ENCODE data around the gene IQCN. TPM values are rescaled to one million over a fixed set of nuclear protein-coding genes. Genes with fewer than 3 reads are reported as not detected.

Gene IQCN
- total and polyA plus RNA-seq, 2 of the 4 experiments (the other 2 are of a cell fraction): 0.18 to 0.67 TPM

- in situ Hi-C loops (cut with MboI; ENCODE audit: low sequenced_read_pairs) (no loop called here), dilution Hi-C loops (cut with HindIII; ENCODE audit: low sequenced_read_pairs, unreplicated experiment) (no loop called here), intact Hi-C loops (cut with micrococcal nuclease) (no loop called here)
- TF ChIP-seq RCOR1 (IDR thresholded peaks at IDR 0.05; ENCODE audit: insufficient replicate concordance, low read length): no peak
- TF ChIP-seq MAFK (IDR thresholded peaks at IDR 0.05; ENCODE audit: low read depth, low read length): no peak
- TF ChIP-seq RAD21 (IDR thresholded peaks at IDR 0.05; ENCODE audit: low read length): no peak
- no peak for TF ChIP-seq CTCF (conservative IDR thresholded peaks at IDR 0.05; ENCODE audit: low read depth, low read length)
- no peak for TF ChIP-seq CEBPB (IDR thresholded peaks at IDR 0.05; ENCODE audit: low read depth, low read length)
- TF ChIP-seq ELK1 (IDR thresholded peaks at IDR 0.05; ENCODE audit: borderline replicate concordance, low read depth, low read length): no peak
- no peak for TF ChIP-seq POLR2A (IDR thresholded peaks at IDR 0.05; ENCODE audit: low read depth, low read length)
- TF ChIP-seq MXI1 (IDR thresholded peaks at IDR 0.05; ENCODE audit: borderline replicate concordance, low read depth, low read length): no peak
- no peak for TF ChIP-seq MAZ (IDR thresholded peaks at IDR 0.05; ENCODE audit: borderline replicate concordance, low read depth, low read length)
- no peak for TF ChIP-seq CHD1 (IDR thresholded peaks at IDR 0.05; ENCODE audit: low read depth, low read length)
- TF ChIP-seq SMC3 (IDR thresholded peaks at IDR 0.05; ENCODE audit: low read depth, low read length): no peak
- TF ChIP-seq BHLHE40 (IDR thresholded peaks at IDR 0.05; ENCODE audit: low read depth, low read length): no peak
- TF ChIP-seq, protein P1, sequence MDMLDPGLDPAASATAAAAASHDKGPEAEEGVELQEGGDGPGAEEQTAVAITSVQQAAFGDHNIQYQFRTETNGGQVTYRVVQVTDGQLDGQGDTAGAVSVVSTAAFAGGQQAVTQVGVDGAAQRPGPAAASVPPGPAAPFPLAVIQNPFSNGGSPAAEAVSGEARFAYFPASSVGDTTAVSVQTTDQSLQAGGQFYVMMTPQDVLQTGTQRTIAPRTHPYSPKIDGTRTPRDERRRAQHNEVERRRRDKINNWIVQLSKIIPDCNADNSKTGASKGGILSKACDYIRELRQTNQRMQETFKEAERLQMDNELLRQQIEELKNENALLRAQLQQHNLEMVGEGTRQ (IDR thresholded peaks at IDR 0.05; ENCODE audit: low read depth, low read length): no peak
- no peak for TF ChIP-seq NFE2L2 (IDR thresholded peaks at IDR 0.05; ENCODE audit: low read depth, low read length)
- TF ChIP-seq RFX5 (IDR thresholded peaks at IDR 0.05; ENCODE audit: low read depth, low read length): no peak
- no peak for TF ChIP-seq FOS (IDR thresholded peaks at IDR 0.05; ENCODE audit: low read depth, low read length)
- H2BK15ac ChIP-seq (ENCODE audit: low read depth, low read length): no peak overlapping the region
- no peak overlapping the region for H3K23ac ChIP-seq (ENCODE audit: low read depth, low read length)
- no peaks in the 10 kb centered on the region for H3K79me1 ChIP-seq (ENCODE audit: low read depth in 1 of 2, low read length in 2 of 2)
- DNase-seq: no peak
- H2AK5ac ChIP-seq (ENCODE audit: low read depth, low read length): no peak overlapping the region
- no peak overlapping the region for H3K18ac ChIP-seq (ENCODE audit: low read depth, low read length)
- H3K27ac ChIP-seq (ENCODE audit: insufficient read depth, low read length): no peak overlapping the region
- no peak overlapping the region for H2AFZ ChIP-seq (replicated peaks; ENCODE audit: low read length, poor library complexity)
- ChIA-PET POLR2A (ENCODE audit: unreplicated experiment) (no interaction called here), CTCF (no interaction called here)
- no peak overlapping the region for H3K9ac ChIP-seq (ENCODE audit: low read depth, low read length)
- BruUV-seq (replicated peaks): no TSS peak
- H3K27me3 ChIP-seq (ENCODE audit: control insufficient read depth, insufficient read depth, low read length): no peaks in the 10 kb centered on the region
- H3K4me1 ChIP-seq (ENCODE audit: control insufficient read depth, insufficient read depth, low read length): no peaks in the 10 kb centered on the region
- H3K4me3 ChIP-seq (ENCODE audit: insufficient read depth, low read depth, low read length): no peak overlapping the region
- no peak for ATAC-seq (ENCODE audit: low read depth)
- no peak overlapping the region for H4K8ac ChIP-seq (ENCODE audit: low read depth in 2 of 2, low read length in 2 of 2)
- H3K56ac ChIP-seq (ENCODE audit: extremely low read depth, insufficient read depth, low read length): no peak overlapping the region
- no peak overlapping the region for H3K4me2 ChIP-seq (ENCODE audit: low read depth, low read length)
- H2BK5ac ChIP-seq (ENCODE audit: low read depth, low read length, poor library complexity, severe bottlenecking): no peak overlapping the region
- H3K9me3 ChIP-seq (ENCODE audit: control insufficient read depth, insufficient read depth, low read length): no peaks in the 10 kb centered on the region
- no peak overlapping the region for H4K91ac ChIP-seq (ENCODE audit: insufficient read depth, low read depth, low read length)
- no peak overlapping the region for H4K5ac ChIP-seq (ENCODE audit: low read depth, low read length)
- H2BK120ac ChIP-seq (ENCODE audit: low read depth, low read length): no peak overlapping the region
- H3K14ac ChIP-seq (replicated peaks; ENCODE audit: low read depth, low read length): no peak overlapping the region
- peaks cover 22% of the 10 kb centered on the region; the same call in 1 of the 2 replicates for H3K36me3 ChIP-seq (ENCODE audit: control insufficient read depth, insufficient read depth, low read length)
- no peak overlapping the region for H2AK9ac ChIP-seq (replicated peaks; ENCODE audit: low read depth, low read length, poor library complexity)
- no peaks in the 10 kb centered on the region; the same call in 1 of the 2 replicates for H3K9me1 ChIP-seq (ENCODE audit: insufficient read depth, low read length)
- H2BK20ac ChIP-seq (ENCODE audit: low read depth, low read length): no peak overlapping the region
- no peak overlapping the region for H3K4ac ChIP-seq (ENCODE audit: low read depth, low read length)
- 100% methylated on average over 1 of the region's 2 CpGs; no CpG with 5 or more reads in 1 of the 2 experiments for WGBS, 2 experiments (ENCODE audit: extremely low coverage in 2 of 2, insufficient read length in 1 of 2)
- peaks cover 4% of the 10 kb centered on the region; the same call in 1 of the 2 replicates for H4K20me1 ChIP-seq (ENCODE audit: insufficient read depth, low read length)
Measured at GRCh38 chr19:18261474-18261873, 12.8 kb downstream of the IQCN start.

Data from IMR-90 (cell line).